ENCODE measurements around the gene GNG2. TPM values are rescaled to one million over a fixed set of nuclear protein-coding genes. Genes with fewer than 3 reads are reported as not detected.

The GNG2 gene
- total and polyA plus RNA-seq, 9 of the 15 experiments (the other 6 are each of a cell fraction or from before 2014, with no cell fraction given), result 0.18 TPM; not detected in 8

- H3K9me1 ChIP-seq (ENCODE audit: control insufficient read depth, insufficient read depth, low read length), result no peaks in the 10 kb centered on the region
- intact Hi-C loops (cut with micrococcal nuclease) (loop anchor here (5.0 kb wide), 1 partner anchor 64 kb away; no protein-coding TSS in a partner anchor), in situ Hi-C loops (cut with MboI) (no loop called here)
- H3K4me1 ChIP-seq (replicated peaks in 1 of 2; ENCODE audit: control insufficient read depth in 2 of 2, insufficient read depth in 2 of 2, low read length in 2 of 2), result no peaks in the 10 kb centered on the region
- DNase-seq (ENCODE audit: extremely low read depth in 1 of 4, low spot score in 3 of 4) (no peak), ATAC-seq (no peak), FAIRE-seq (no peak)
- H3K9me3 ChIP-seq (replicated peaks; ENCODE audit: control insufficient read depth, insufficient read depth, low read depth, low read length), result no peaks in the 10 kb centered on the region
- no peaks in the 10 kb centered on the region for H3K27me3 ChIP-seq (ENCODE audit: control insufficient read depth in 2 of 2, insufficient read depth in 2 of 2, low read length in 2 of 2)
- TF ChIP-seq CLOCK (CRISPR knock-in tag; IDR thresholded peaks at IDR 0.05; ENCODE audit: borderline replicate concordance) (no peak), XRCC5 (IDR thresholded peaks at IDR 0.05; ENCODE audit: low read depth, low read length) (no peak), ZNF253 (CRISPR knock-in tag; conservative IDR thresholded peaks at IDR 0.05) (no peak), ZNF263 (CRISPR knock-in tag; IDR thresholded peaks at IDR 0.05; ENCODE audit: borderline replicate concordance) (no peak), ZNF41 (CRISPR knock-in tag; conservative IDR thresholded peaks at IDR 0.05) (no peak), MCM3 (IDR thresholded peaks at IDR 0.05) (no peak), KDM4B (IDR thresholded peaks at IDR 0.05; ENCODE audit: borderline replicate concordance in 2 of 2, low read depth in 1 of 2) (no peak), ILF3 (IDR thresholded peaks at IDR 0.05; ENCODE audit: borderline replicate concordance) (no peak), U2AF1 (optimal IDR thresholded peaks at IDR 0.05; ENCODE audit: low read depth, low read length) (no peak), MXI1 (IDR thresholded peaks at IDR 0.05; ENCODE audit: low read depth, low read length) (no peak), POLR3G (IDR thresholded peaks at IDR 0.05; ENCODE audit: extremely low read depth, insufficient read length, insufficient replicate concordance) (no peak), NUFIP1 (IDR thresholded peaks at IDR 0.05; ENCODE audit: partially characterized antibody) (no peak), ZNF23 (CRISPR knock-in tag; IDR thresholded peaks at IDR 0.05) (no peak), ZBTB17 (CRISPR knock-in tag; IDR thresholded peaks at IDR 0.05) (no peak), ZNF224 (CRISPR knock-in tag; IDR thresholded peaks at IDR 0.05) (no peak), NR2C1 (IDR thresholded peaks at IDR 0.05) (no peak), NR2C1 (tag; IDR thresholded peaks at IDR 0.05) (no peak), RAD21 (CRISPR knock-in tag; conservative IDR thresholded peaks at IDR 0.05 in 1 of 2, IDR thresholded peaks at IDR 0.05 in 1 of 2) (no peak), E2F3 (CRISPR knock-in tag; IDR thresholded peaks at IDR 0.05) (no peak)
- POLR2A ChIA-PET, result no interaction called here
- 97% methylated on average over 3 of the region's 4 CpGs for WGBS (ENCODE audit: insufficient coverage, low coverage, missing lambda C conversion rate)
- no peaks in the 10 kb centered on the region for H3K79me2 ChIP-seq (ENCODE audit: control insufficient read depth, insufficient read depth, low read length)
- peaks cover 81% of the 10 kb centered on the region for H3K36me3 ChIP-seq (ENCODE audit: control insufficient read depth, insufficient read depth, low read length)
- BruUV-seq (replicated peaks), result no TSS peak
- H2AFZ ChIP-seq (ENCODE audit: low read depth, low read length), result no peak overlapping the region
- H3K27ac ChIP-seq (ENCODE audit: extremely low read depth, low read depth, low read length), result no peak overlapping the region
- CTCF ChIA-PET (ENCODE audit: low intra/inter-chr PET ratio), result no interaction called here
- H4K20me1 ChIP-seq (replicated peaks; ENCODE audit: control insufficient read depth, insufficient read depth, low read length), result no peaks in the 10 kb centered on the region
- H3K4me3 ChIP-seq, result no peak overlapping the region
- H3K4me2 ChIP-seq (ENCODE audit: insufficient read depth, low read length), result no peak overlapping the region
- no peak overlapping the region for H3K9ac ChIP-seq (ENCODE audit: insufficient read depth in 1 of 2, low read depth in 2 of 2, low read length in 2 of 2)
Observed at GRCh38 chr14:52008136-52008535, 147.7 kb downstream of the GNG2 start.
